Activated T-cell treated with anti-CD3 and anti-CD28 coated beads, Interleukin-2, amount 50 U/mL, for 72 hours (primary cell): Measurements from ENCODE around the gene DLX3. TPM values are rescaled to one million over a fixed set of nuclear protein-coding genes. Genes with fewer than 3 reads are reported as not detected.
A peak's percentile ranks its signal among the peaks of the same experiment; 100 is the strongest.

Experiments used
- ATAC-seq, 2 donors: fragments of 150-1000 bp; cut with Tn5 transposase; replicated peaks in 1 of 2; 2 replicates each; pipeline ENCODE4 v1.10.0; 2021; ENCODE audit warnings: moderate library complexity in 2 of 2, mild to moderate bottlenecking in 1 of 2
- DNase-seq, 2 donors: peaks; one replicate each; pipeline ENCODE4 v3.0.0; 2021 to 2022; ENCODE audit warnings: mixed read lengths in 1 of 2
- H3K27ac Mint-ChIP-seq: one replicate; pipeline ENCODE4 v1.8.0; 2022; ENCODE audit warnings: mild to moderate bottlenecking, moderate library complexity, mixed read lengths
- H3K27me3 Mint-ChIP-seq: one replicate; pipeline ENCODE4 v1.8.0; 2022; ENCODE audit warnings: low read depth, mixed read lengths
- H3K36me3 Mint-ChIP-seq, 2 donors: one replicate each; pipeline ENCODE4 v1.8.0; 2022; ENCODE audit warnings: mixed read lengths in 2 of 2, mild to moderate bottlenecking in 1 of 2; ENCODE audit not compliant: insufficient read depth in 2 of 2
- H3K4me1 Mint-ChIP-seq: one replicate; pipeline ENCODE4 v1.8.0; 2022; ENCODE audit warnings: low read depth, mixed read lengths
- H3K4me3 Mint-ChIP-seq, 2 donors: one replicate each; pipeline ENCODE4 v1.8.0; 2022; ENCODE audit warnings: mild to moderate bottlenecking in 2 of 2, mixed read lengths in 2 of 2, moderate library complexity in 2 of 2
- H3K9me3 Mint-ChIP-seq, 2 donors: one replicate each; pipeline ENCODE4 v1.8.0; 2022; ENCODE audit warnings: mixed read lengths in 2 of 2
- total RNA-seq, 2 donors: library from RNA; stranded (reverse); gene quantifications; one replicate each; pipeline ENCODE4 v1.2.3, GENCODE V29; 2022

The DLX3 gene
- total RNA-seq, 2 donors from 2014 or later: 0.12 TPM; not detected in 1

GRCh38 chr17:50015146-50015545, 20.1 kb upstream of the DLX3 start:
- no peak overlapping the region for H3K27ac Mint-ChIP-seq
- ATAC-seq (no peak), DNase-seq (no peak)
- no peak overlapping the region for H3K4me3 Mint-ChIP-seq
- peaks cover 18% of the 10 kb centered on the region for H3K27me3 Mint-ChIP-seq
- peaks cover 6 to 10% of the 10 kb centered on the region in 2 donors for H3K36me3 Mint-ChIP-seq
- peaks cover 11% of the 10 kb centered on the region in 2 donors for H3K9me3 Mint-ChIP-seq
- H3K4me1 Mint-ChIP-seq: no peaks in the 10 kb centered on the region

DNA sequence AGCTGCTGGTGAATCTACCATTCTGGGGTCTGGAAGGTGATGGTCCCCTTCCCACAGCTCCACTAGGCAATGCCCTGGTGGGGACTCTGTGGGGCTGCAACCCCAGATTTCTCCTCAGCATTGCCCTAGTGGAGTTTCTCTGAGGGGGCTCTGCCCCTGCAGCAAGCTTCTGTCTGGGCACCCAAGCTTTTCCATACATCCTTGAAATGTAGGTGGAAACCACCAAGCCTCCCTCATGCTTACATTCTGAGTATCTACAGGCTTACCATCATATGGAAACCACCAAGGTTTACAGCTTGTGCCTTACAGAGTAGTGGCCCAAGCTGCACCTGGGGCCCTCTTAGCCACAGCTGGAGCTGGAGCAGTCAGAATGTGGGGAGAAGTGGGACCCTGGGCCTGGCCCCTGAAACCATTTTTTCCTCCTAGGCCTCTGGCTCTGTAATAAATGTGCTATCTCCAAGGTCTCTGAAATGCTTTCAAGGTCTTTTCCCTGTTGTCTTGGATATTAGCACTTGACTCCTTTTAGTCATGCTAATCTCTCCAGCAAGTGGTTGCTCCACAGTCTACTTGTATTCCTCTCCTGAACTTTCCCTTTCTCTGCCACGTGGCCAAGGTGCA, 19.6 kb upstream of the DLX3 start:
- Mint-ChIP-seq H3K4me1 (no peaks in the 10 kb centered on the region), H3K27ac (no peak overlapping the region), H3K36me3 (peaks cover 6 to 10% of the 10 kb centered on the region in 2 donors), H3K4me3 (no peak overlapping the region), H3K9me3 (peaks cover 11% of the 10 kb centered on the region in 2 donors), H3K27me3 (peaks cover 23% of the 10 kb centered on the region)
- DNase-seq (no peak), ATAC-seq (no peak)

GRCh38 chr17:50013079-50013478, 18.1 kb upstream of the DLX3 start:
- DNase-seq (no peak), ATAC-seq (no peak)
- Mint-ChIP-seq H3K27ac (no peak overlapping the region), H3K36me3 (peaks cover 9 to 14% of the 10 kb centered on the region in 2 donors), H3K9me3 (peaks cover 14 to 15% of the 10 kb centered on the region in 2 donors), H3K4me3 (no peak overlapping the region), H3K4me1 (no peaks in the 10 kb centered on the region), H3K27me3 (peaks cover 36% of the 10 kb centered on the region)

- Mint-ChIP-seq H3K4me3 (no peak overlapping the region), H3K4me1 (no peaks in the 10 kb centered on the region), H3K27me3 (peaks cover 50% of the 10 kb centered on the region), H3K36me3 (peaks cover 7% of the 10 kb centered on the region in 2 donors), H3K9me3 (peaks cover 6 to 8% of the 10 kb centered on the region in 2 donors), H3K27ac (no peak overlapping the region)
- DNase-seq (no peak), ATAC-seq (no peak)
Observed at GRCh38 chr17:50009282-50009681, 14.3 kb upstream of the DLX3 start.

DNA sequence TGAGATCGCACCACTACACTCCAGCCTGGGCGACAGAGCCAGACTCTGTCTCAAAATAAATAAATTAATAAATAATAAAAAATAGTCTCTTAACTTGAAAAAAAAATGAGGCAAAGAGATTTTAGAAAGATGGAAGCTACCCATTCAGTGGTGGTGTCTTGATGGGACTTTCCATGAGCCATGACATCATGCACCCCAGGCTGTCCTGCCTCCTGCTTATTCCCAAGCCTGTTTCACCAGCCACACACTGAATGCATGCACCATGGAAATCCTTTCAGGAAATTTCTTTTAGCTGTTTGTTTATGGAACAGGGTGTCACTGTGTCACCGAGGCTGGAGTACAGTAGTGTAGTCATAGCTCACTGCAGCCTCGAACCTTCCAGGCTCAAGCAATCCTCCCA, 8.9 kb upstream of the DLX3 start:
- Mint-ChIP-seq H3K4me1 (no peaks in the 10 kb centered on the region), H3K36me3 (peaks cover 1 to 2% of the 10 kb centered on the region in 2 donors), H3K9me3 (peaks cover 2 to 3% of the 10 kb centered on the region in 2 donors), H3K4me3 (no peak overlapping the region), H3K27me3 (peaks cover 59% of the 10 kb centered on the region), H3K27ac (no peak overlapping the region)
- DNase-seq: no peak
- ATAC-seq: no peak

GRCh38 chr17:49998836-49999511, 4.0 kb upstream of the DLX3 start:
- no peaks in the 10 kb centered on the region for H3K9me3 Mint-ChIP-seq
- peaks cover 77% of the 10 kb centered on the region for H3K27me3 Mint-ChIP-seq
- H3K36me3 Mint-ChIP-seq: peaks cover 4 to 5% of the 10 kb centered on the region in 2 donors
- DNase-seq: no peak
- peak overlapping the region; percentile 15 to 45 for H3K4me3 Mint-ChIP-seq
- peaks cover 30% of the 10 kb centered on the region for H3K4me1 Mint-ChIP-seq
- ATAC-seq: no peak
- H3K27ac Mint-ChIP-seq: no peak overlapping the region

- no peak overlapping the region for H3K27ac Mint-ChIP-seq
- H3K27me3 Mint-ChIP-seq: peaks cover 82% of the 10 kb centered on the region
- H3K36me3 Mint-ChIP-seq: peaks cover 5 to 8% of the 10 kb centered on the region in 2 donors
- peaks cover 34% of the 10 kb centered on the region for H3K4me1 Mint-ChIP-seq
- DNase-seq (peak; percentile 88 to 89), ATAC-seq (peak; percentile 85 to 87)
- peak overlapping the region; percentile 15 to 45 for H3K4me3 Mint-ChIP-seq
- H3K9me3 Mint-ChIP-seq: no peaks in the 10 kb centered on the region
Observed at GRCh38 chr17:49997773-49998703, 3.0 kb upstream of the DLX3 start.

- Mint-ChIP-seq H3K27ac (no peak overlapping the region), H3K27me3 (peaks cover 84% of the 10 kb centered on the region), H3K9me3 (no peaks in the 10 kb centered on the region), H3K4me1 (peaks cover 34% of the 10 kb centered on the region), H3K4me3 (peak overlapping the region; percentile 29 to 70), H3K36me3 (peaks cover 5 to 8% of the 10 kb centered on the region in 2 donors)
- DNase-seq: no peak
- ATAC-seq: peak in 1 of 2 donors; percentile 2
Observed at GRCh38 chr17:49997301-49997650, 2.3 kb upstream of the DLX3 start.

DNA sequence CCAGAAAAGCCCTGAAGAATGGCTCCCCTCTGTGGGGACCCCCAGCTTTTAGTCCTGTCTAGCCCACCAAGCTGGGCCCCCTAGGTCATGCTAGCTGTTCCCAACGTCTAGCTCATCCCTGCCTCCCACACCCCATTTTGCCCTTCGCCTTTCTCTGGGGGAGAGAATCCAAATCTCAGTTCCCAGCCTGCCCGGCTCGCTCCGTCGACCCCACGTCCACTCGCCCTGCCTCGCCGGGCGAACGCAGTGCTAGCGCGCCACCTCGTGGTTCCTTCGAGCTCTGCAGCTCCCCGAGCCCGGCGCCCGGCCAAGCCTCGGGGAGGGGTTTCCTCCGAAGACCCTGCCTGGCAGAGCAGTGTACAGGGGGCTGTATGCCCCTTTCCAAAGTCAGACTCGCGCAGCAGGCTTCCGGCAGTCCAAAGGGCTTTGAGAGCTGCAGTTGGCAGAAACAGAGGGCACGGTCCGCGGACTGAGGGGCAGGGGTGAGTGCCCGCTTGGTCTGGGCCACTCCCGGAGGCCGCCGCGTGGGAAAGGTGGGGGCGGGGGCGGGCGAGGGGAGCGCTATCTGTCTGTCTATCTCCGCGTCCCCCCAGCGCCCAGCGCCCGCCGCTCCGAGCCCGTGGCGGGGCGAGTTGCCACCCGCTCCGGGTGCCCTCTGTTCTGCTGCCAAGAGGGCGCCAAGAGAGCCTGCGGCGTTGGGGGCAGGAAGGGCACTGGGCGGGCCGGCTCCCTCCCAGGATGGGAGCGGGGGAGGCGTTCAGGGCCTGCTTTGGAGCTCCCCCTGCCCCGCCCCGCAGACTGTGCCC, 1.7 kb upstream of the DLX3 start:
- ATAC-seq (peak; percentile 43 to 50), DNase-seq (peak; percentile 76 to 83)
- Mint-ChIP-seq H3K27me3 (peaks cover 83% of the 10 kb centered on the region), H3K9me3 (no peaks in the 10 kb centered on the region), H3K27ac (no peak overlapping the region), H3K36me3 (peaks cover 5 to 8% of the 10 kb centered on the region in 2 donors), H3K4me3 (peak overlapping the region; percentile 67 to 79), H3K4me1 (peaks cover 34% of the 10 kb centered on the region)

DNA sequence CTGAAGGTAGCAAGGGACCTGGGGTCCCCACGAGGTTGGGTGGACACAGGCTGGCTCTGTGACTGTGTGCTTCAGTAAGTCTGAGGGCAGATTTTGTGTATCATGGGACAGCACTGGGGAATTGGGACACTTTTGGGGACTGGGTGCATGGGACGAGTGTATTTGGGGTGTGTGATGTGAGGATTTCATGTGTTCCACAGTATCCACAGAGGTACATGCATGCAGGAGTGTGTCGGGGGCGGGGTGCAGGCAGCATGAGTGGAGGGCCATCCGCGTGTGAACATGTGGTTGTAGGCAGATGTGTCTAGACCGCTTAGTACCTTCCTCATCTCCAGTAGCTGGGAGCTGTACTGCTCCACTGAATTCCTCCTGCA, 1.1 kb upstream of the DLX3 start:
- H3K9me3 Mint-ChIP-seq: no peaks in the 10 kb centered on the region
- peaks cover 5 to 8% of the 10 kb centered on the region in 2 donors for H3K36me3 Mint-ChIP-seq
- DNase-seq: no peak
- no peak overlapping the region for H3K27ac Mint-ChIP-seq
- no peak for ATAC-seq
- peaks cover 34% of the 10 kb centered on the region for H3K4me1 Mint-ChIP-seq
- H3K27me3 Mint-ChIP-seq: peaks cover 77% of the 10 kb centered on the region
- H3K4me3 Mint-ChIP-seq: peak overlapping the region; percentile 15 to 57

DNA sequence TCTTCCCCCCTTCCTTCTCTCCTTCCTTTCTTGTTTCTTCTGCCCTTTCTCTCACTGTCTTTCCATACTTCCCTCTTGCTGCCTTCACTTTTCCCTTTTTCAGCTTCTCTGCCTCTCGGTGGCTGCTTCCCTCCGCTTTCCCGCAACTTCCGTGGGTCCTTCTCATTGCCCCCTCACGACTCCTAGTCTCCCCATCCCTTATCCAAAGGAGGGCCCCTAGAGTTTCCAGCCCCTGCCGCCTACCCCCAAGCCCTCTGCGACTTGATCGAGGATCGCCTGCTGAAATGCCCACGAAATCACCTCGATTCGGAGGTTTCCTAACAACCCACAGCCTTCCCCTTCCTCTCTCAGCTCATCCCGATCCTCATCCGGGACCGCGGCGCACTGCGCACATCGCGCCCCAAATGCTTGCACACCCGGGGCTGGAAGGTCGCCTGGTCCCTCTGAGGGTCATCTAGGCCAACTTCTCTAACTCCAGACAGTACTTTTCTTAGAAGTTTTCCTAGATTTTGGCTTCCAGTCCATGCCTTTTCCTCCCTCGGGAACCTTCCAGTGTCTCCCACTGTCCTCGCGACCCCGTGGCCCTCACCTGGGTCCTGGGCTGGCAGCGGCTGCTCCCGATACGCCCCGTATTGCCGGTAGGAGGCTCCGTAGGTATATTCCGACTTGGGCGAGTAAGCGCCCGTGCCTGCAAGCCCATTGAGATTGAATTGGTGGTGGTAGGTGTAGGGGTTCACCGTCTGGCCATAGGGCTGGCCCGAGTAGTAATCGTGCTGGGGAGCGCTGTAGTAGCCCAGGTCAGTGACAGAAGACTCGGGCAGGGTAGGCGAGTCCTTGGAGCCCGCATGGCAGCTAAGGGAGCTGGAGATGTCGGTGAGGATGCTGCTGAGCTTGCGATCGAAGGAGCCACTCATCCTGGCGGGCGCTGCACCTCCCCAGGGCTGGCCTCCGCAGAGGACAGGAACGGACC, 654 bp downstream of the DLX3 start:
- ATAC-seq (peak in 1 of 2 donors; percentile 3), DNase-seq (no peak)
- H3K27me3 Mint-ChIP-seq: peaks cover 77% of the 10 kb centered on the region
- no peaks in the 10 kb centered on the region for H3K9me3 Mint-ChIP-seq
- no peak overlapping the region for H3K27ac Mint-ChIP-seq
- peaks cover 5 to 8% of the 10 kb centered on the region in 2 donors for H3K36me3 Mint-ChIP-seq
- H3K4me1 Mint-ChIP-seq: peaks cover 34% of the 10 kb centered on the region
- H3K4me3 Mint-ChIP-seq: peak overlapping the region; percentile 85 to 91
